GM23338 (cell line): ENCODE measurements around the gene FMN2. TPM values are rescaled to one million over a fixed set of nuclear protein-coding genes. Genes with fewer than 3 reads are reported as not detected.

Experiments used
- NANOG ChIP-seq: IDR thresholded peaks from 2 replicates; pipeline ENCODE4 v1.6.1; 2016; ENCODE audit warnings: antibody characterized with exemption, borderline replicate concordance
- polyA plus RNA-seq: library from polyadenylated mRNA; unstranded; fragments of >200 nt; fragmentation: Nextera tagmentation; extraction: Ambion mirVana; gene quantifications from 2 replicates; pipeline ENCODE4 v1.2.1, GENCODE V29; 2016
- total RNA-seq: library from RNA; depleted of rRNA; stranded (reverse); fragments of >200 nt; shearing (Covaris generic); gene quantifications from 2 replicates; pipeline ENCODE4 v1.2.3, GENCODE V29; 2014
- TF ChIP-seq, protein P1 (sequence below): fragments of 250-450 bp; sonication (Bioruptor Pico); IDR thresholded peaks from 2 replicates; pipeline ENCODE4 v1.5.0; 2020; ENCODE audit warnings: mild to moderate bottlenecking, moderate library complexity
- TF ChIP-seq, protein P2 (sequence below): IDR thresholded peaks from one replicate; pipeline ENCODE4 v1.6.1; 2018; ENCODE audit warnings: antibody characterized with exemption; ENCODE audit not compliant: unreplicated experiment
- TF ChIP-seq, protein P3 (sequence below): IDR thresholded peaks from 2 replicates; pipeline ENCODE4 v1.6.1; 2016; ENCODE audit warnings: antibody characterized with exemption

Gene FMN2
- total and polyA plus RNA-seq, 2 experiments from 2014 or later, result 1.5 to 2.5 TPM

- TF ChIP-seq, protein P1, sequence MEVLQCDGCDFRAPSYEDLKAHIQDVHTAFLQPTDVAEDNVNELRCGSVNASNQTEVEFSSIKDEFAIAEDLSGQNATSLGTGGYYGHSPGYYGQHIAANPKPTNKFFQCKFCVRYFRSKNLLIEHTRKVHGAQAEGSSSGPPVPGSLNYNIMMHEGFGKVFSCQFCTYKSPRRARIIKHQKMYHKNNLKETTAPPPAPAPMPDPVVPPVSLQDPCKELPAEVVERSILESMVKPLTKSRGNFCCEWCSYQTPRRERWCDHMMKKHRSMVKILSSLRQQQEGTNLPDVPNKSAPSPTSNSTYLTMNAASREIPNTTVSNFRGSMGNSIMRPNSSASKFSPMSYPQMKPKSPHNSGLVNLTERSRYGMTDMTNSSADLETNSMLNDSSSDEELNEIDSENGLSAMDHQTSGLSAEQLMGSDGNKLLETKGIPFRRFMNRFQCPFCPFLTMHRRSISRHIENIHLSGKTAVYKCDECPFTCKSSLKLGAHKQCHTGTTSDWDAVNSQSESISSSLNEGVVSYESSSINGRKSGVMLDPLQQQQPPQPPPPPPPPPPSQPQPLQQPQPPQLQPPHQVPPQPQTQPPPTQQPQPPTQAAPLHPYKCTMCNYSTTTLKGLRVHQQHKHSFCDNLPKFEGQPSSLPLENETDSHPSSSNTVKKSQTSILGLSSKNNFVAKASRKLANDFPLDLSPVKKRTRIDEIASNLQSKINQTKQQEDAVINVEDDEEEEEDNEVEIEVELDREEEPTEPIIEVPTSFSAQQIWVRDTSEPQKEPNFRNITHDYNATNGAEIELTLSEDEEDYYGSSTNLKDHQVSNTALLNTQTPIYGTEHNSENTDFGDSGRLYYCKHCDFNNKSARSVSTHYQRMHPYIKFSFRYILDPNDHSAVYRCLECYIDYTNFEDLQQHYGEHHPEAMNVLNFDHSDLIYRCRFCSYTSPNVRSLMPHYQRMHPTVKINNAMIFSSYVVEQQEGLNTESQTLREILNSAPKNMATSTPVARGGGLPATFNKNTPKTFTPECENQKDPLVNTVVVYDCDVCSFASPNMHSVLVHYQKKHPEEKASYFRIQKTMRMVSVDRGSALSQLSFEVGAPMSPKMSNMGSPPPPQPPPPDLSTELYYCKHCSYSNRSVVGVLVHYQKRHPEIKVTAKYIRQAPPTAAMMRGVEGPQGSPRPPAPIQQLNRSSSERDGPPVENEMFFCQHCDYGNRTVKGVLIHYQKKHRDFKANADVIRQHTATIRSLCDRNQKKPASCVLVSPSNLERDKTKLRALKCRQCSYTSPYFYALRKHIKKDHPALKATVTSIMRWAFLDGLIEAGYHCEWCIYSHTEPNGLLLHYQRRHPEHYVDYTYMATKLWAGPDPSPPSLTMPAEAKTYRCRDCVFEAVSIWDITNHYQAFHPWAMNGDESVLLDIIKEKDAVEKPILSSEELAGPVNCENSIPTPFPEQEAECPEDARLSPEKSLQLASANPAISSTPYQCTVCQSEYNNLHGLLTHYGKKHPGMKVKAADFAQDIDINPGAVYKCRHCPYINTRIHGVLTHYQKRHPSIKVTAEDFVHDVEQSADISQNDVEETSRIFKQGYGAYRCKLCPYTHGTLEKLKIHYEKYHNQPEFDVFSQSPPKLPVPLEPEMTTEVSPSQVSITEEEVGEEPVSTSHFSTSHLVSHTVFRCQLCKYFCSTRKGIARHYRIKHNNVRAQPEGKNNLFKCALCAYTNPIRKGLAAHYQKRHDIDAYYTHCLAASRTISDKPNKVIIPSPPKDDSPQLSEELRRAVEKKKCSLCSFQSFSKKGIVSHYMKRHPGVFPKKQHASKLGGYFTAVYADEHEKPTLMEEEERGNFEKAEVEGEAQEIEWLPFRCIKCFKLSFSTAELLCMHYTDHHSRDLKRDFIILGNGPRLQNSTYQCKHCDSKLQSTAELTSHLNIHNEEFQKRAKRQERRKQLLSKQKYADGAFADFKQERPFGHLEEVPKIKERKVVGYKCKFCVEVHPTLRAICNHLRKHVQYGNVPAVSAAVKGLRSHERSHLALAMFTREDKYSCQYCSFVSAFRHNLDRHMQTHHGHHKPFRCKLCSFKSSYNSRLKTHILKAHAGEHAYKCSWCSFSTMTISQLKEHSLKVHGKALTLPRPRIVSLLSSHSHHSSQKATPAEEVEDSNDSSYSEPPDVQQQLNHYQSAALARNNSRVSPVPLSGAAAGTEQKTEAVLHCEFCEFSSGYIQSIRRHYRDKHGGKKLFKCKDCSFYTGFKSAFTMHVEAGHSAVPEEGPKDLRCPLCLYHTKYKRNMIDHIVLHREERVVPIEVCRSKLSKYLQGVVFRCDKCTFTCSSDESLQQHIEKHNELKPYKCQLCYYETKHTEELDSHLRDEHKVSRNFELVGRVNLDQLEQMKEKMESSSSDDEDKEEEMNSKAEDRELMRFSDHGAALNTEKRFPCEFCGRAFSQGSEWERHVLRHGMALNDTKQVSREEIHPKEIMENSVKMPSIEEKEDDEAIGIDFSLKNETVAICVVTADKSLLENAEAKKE (CRISPR knock-in tag), result no peak
- TF ChIP-seq, protein P2, sequence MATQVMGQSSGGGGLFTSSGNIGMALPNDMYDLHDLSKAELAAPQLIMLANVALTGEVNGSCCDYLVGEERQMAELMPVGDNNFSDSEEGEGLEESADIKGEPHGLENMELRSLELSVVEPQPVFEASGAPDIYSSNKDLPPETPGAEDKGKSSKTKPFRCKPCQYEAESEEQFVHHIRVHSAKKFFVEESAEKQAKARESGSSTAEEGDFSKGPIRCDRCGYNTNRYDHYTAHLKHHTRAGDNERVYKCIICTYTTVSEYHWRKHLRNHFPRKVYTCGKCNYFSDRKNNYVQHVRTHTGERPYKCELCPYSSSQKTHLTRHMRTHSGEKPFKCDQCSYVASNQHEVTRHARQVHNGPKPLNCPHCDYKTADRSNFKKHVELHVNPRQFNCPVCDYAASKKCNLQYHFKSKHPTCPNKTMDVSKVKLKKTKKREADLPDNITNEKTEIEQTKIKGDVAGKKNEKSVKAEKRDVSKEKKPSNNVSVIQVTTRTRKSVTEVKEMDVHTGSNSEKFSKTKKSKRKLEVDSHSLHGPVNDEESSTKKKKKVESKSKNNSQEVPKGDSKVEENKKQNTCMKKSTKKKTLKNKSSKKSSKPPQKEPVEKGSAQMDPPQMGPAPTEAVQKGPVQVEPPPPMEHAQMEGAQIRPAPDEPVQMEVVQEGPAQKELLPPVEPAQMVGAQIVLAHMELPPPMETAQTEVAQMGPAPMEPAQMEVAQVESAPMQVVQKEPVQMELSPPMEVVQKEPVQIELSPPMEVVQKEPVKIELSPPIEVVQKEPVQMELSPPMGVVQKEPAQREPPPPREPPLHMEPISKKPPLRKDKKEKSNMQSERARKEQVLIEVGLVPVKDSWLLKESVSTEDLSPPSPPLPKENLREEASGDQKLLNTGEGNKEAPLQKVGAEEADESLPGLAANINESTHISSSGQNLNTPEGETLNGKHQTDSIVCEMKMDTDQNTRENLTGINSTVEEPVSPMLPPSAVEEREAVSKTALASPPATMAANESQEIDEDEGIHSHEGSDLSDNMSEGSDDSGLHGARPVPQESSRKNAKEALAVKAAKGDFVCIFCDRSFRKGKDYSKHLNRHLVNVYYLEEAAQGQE, result no peak
- no peak for TF ChIP-seq NANOG
- TF ChIP-seq, protein P3, sequence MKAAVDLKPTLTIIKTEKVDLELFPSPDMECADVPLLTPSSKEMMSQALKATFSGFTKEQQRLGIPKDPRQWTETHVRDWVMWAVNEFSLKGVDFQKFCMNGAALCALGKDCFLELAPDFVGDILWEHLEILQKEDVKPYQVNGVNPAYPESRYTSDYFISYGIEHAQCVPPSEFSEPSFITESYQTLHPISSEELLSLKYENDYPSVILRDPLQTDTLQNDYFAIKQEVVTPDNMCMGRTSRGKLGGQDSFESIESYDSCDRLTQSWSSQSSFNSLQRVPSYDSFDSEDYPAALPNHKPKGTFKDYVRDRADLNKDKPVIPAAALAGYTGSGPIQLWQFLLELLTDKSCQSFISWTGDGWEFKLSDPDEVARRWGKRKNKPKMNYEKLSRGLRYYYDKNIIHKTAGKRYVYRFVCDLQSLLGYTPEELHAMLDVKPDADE, result no peak
These were observed 331.7 kb downstream of the FMN2 start (continued) for GRCh38 chr1:240423246-240423924.
